ENCODE measurements around the gene FLNB.

The FLNB gene

GRCh38 chr3:58173029-58173668 lies 164.9 kb downstream of the FLNB start:
- DNase-seq: no peak

DNA sequence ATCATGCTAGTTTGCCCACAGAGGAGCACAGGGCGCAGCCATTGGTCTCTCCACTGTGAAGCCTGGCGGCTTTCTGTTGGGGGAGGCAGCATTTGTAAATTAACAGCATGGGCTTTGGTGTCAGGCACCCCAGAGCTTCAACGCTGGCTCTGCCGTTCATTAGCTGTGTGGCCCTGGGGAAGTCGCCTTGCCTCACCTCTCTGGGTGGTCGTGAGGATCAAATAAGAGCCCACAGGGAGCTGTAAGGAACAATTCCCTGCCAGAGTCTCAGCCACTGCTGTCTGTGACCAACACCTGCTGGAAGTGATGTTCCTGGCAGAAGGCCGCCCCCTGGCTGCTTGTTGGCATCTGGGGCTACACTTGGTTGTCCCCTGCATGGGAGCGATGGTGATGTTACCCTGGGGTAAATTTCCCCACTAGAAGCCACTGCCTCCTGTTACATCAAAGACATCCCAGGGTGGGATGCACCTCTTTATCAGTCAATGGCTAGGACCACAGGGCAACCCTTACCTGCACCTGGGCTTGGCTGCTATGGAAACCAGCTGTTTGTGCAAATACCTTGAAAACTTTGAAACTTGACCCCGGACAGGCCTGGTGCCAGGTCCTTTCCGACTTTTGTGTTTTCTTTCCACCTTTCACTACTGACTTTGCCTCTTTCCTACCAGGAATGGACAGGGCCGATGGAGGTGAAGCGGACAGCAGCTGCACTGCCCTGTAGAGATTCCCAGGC lies 165.6 kb downstream of the FLNB start:
- no peak for DNase-seq

DNA sequence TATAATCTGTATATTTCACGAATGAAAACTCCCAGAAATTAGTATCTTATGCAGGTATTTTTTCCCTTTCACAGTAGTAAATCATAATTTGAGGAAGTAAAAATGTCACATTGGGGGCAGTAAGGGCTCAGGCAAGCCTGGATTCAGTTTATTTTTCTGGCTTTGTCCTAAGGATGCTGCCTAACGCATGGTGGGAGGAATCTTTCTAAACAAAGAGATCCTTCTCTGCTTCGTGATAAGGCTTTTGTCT lies 166.9 kb downstream of the FLNB start:
- DNase-seq: no peak

DNA sequence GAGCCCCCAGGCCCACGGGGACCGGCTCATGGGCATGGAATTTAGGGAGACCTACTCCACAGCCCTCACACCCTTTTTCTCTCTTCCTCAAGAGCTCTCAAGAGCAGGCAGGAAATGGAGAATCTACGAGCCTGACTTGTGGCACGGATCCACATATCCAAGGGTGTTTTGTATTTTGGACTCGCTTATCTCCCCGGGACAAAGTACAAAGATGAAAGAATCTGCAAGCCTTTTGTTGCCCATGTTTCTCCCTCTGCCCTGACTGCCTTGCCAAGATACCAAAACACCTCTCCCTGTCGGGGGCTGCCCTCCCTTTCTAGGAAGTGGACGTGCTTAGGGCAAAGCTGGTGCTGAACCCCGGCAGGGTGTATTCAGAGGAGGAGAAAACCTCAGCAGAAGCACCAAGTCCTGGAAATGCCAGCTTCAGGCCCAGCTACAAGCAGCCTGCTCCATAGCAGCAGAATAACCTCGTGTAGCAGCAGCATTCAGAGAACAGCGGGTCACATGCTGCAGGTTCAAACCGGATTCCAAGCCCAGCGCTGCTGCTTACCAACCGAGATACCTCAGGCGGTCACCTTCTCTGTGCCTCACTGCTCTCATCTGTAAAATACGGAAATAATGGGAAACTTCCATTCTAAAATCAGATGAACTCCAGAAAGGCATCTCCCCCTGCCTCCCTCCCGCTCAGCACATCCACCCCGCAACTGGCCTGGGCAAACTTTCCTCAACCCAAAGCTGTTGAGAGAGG lies 167.4 kb downstream of the FLNB start:
- no peak for DNase-seq

DNA sequence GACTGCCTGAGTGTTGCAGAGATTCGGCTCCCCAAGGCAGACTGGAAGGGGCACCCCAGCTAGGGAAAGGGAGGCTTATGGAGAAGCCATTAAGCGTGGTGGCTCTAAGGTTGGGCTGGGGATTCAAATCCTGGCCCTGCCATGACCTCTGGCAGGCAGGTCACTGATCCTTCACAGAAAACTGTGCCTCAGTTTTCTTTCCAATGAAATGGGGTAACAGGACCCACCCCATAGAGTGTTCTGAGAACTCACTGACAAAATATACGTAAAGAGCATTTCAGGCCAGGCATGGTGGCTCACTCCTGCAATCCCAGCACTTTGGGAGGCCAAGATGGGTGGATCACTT lies 167.9 kb downstream of the FLNB start:
- no peak for DNase-seq

DNA sequence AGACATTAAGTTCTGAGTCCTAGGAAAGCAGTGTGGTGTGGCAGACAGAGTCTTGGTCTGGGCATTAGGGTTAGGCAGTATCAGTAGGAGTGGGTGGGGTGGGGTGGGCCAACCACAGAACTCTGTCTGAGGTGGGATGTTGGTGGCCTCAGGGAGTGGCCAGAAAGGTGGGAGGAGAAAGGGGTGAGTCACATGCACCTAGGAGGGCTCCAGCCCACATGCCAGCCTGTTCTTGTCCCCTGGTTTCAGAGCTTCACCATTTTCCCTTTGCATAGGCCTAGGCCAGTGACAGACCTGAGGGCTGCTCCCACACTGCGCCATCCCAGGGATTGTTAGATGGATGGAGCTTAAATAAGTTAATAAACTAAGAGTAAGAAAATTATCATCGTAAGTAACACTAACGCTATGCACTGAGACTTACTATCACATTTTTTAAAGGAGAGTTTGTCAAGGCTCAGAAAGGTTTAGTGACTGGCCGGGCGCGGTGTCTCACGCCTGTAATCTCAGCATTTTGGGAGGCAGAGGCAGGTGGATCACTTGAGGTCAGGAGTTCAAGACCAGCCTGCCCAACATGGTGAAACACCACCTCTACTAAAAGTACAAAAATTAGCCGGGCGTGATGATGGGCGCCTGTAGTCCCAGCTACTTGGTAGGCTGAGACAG lies 168.7 kb downstream of the FLNB start:
- DNase-seq: no peak

DNA sequence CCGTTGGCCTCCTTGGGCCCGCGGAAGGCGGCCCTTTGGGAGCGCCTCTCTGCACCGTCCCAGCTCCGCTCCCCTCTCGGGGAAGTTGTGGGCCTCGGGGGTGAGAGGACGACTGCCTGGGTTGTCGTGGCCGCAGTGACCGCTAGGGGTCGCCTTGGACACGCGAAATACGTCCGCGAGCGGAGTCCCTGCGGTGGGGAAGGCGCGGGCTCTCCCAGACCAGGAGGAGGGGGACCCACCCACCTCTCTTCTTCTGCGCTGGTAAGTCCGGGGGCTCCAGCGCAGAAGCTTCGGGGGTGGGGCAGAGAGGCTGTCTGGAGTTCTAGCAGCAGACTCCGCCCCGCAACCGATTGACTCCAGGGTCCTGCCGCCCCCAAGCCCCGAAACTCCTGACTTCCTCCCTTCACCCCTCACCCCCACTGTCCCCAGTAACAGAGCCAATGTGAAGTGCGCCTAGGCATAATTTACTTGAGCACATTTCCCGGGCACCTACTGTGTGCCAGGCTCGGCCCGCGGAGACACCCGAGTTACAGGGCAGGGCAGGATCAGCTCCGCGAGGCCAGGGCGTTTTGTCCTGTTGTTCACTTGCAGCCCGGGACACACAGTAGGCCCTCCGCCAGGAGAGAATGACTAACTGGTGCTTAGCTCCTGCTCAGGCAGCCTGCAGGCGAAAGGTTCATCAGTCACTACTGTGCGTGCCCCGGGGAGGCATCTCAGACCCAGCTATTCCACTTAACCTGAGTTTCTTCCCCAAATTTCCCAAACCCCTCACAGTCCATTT lies 169.7 kb downstream of the FLNB start:
- DNase-seq: peak; percentile 47 to 75

GRCh38 chr3:58178528-58179234 lies 170.5 kb downstream of the FLNB start:
- DNase-seq: no peak

DNA sequence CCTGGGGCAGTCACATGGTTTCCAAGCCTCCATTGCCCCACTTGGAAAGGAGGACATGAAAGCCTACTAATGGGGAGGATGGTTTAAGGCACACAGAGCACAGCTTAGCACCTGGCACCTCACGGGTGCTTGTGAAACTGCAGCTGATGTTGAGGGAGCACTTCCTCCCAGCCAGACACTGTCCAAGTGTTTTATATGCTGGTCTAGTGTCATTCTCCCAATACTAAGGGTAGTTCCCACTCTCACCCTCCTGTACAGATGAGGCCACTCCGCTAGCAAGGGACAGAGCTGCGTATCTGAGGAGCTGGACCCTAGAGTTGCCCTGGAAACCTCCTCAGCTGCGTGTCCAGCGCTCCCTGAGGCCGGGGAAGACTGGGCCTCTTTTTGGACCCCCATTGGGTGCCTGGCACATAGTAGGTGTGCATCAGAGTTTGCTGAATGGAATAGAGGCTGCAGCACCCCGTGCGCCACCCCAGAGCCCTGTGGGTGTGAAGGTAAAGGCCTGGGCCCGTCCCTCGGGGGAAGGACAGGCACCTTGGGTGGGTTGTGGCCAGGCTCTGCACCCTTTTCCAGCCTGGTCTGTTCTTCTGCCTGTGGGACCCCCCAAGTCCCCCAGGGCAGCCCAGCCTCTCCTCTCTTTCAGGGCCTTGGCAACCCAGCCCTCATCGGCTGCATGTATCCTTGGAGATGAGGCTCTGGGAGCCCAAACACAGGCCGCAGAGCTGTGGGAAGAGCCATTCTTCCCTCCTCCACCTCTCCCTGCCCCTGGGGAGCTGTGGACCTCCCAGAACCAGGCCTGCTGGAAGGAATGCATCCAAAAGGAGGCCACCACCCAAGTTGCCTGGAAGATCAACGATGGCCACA lies 171.2 kb downstream of the FLNB start:
- no peak for DNase-seq

GRCh38 chr3:58180099-58180880 lies 172.1 kb downstream of the FLNB start:
- no peak for DNase-seq

GRCh38 chr3:58180940-58181587 lies 172.8 kb downstream of the FLNB start:
- DNase-seq: no peak

GRCh38 chr3:58183221-58183620 lies 175.0 kb downstream of the FLNB start:
- no peak for DNase-seq

GRCh38 chr3:58183891-58184290 lies 175.7 kb downstream of the FLNB start:
- DNase-seq: no peak

DNA sequence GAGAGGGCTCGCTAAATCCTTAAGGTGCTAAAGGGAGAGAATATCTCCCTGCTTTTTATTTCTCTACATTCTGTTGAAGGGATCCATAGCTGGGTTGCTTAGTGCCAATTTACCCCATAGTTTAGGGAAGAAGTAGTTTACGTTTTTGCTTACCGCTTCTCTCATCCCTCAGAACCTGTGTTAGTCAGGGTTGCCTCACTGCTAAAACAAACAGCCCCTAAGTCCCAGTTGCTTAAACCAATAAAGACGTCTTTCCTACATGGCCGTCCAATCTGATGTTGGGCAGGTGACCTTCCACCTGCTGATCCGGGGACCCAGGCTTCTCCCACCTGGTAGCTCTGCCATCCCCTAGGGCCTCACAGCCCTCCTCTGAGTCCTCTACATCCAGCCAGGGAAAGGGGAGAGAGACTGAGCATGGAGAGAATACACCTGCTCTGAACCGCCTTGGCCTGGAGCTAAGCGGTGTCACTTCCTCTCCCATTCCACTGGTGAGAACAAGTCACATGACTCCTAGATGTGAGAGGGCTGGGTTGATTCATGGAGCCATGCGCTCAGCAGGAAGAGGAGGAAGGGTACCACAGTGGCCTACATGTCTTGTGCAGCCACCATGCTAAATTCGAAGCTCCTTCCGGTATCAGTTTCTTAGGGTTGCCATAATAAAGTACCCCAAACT lies 176.2 kb downstream of the FLNB start:
- DNase-seq: no peak

GRCh38 chr3:58184982-58185360 lies 176.7 kb downstream of the FLNB start:
- DNase-seq: no peak

GRCh38 chr3:58188173-58188564 lies 179.9 kb downstream of the FLNB start:
- DNase-seq: no peak

GRCh38 chr3:58188921-58189451 lies 180.8 kb downstream of the FLNB start:
- DNase-seq: no peak

DNA sequence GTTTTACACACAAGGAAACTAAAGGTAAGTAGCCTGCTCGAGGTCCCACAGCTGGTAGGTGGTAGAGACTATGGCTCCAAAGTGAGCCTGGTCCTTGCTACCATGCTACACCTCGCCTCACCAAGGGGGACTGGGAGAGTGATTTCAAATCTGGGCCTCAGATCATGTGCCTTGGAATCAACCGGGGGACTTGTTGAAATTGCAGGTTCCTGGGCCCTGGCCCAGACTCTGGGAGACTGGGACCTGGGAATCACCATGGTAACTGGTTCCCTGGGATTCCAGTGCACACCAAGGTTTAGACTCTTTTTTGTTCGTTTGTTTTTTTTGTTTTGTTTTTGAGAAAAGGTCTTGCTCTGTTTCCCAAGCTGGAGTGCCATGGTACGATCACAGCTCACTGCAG lies 181.5 kb downstream of the FLNB start:
- DNase-seq: no peak

GRCh38 chr3:58190291-58190690 lies 182.1 kb downstream of the FLNB start:
- no peak for DNase-seq
